PC-9 (cell line): ENCODE data around the gene ANKRD33B. TPM values are rescaled to one million over a fixed set of nuclear protein-coding genes. Genes with fewer than 3 reads are reported as not detected.

ENCODE experiments used
- BruUV-seq: library from RNA; stranded (reverse); fragments of 400-500 nt; replicated peaks from 2 replicates; lab custom pipeline; 2021; lab: Mats Ljungman, UMichigan
- CTCF ChIA-PET: fragments of 300-600 bp; sonication (Branson Sonifier 250); formaldehyde crosslinking; loops from one replicate; lab custom pipeline; 2022; ENCODE audit warnings: antibody characterized with exemption; lab: Charles Lee
- POLR2A ChIA-PET: fragments of 300-600 bp; sonication (Branson Sonifier 250); formaldehyde crosslinking; loops from one replicate; lab custom pipeline; 2022; ENCODE audit warnings: antibody characterized with exemption; ENCODE audit not compliant: unreplicated experiment; lab: Charles Lee
- DNase-seq, 2 experiments: peaks; one replicate each; pipeline versions ENCODE4 v3.0.0 to v3.0.0-alpha.2; 2015 to 2022; ENCODE audit warnings: mixed read lengths in 1 of 2
- H2AFZ ChIP-seq: fragments of 200-600 bp; sonication (generic); 2 replicates; pipeline ENCODE4 v1.8.1; 2017; ENCODE audit warnings: antibody characterized with exemption
- H3F3A ChIP-seq: fragments of 200-600 bp; sonication (generic); 2 replicates; pipeline ENCODE4 v1.8.1; 2017; ENCODE audit warnings: antibody characterized with exemption, mild to moderate bottlenecking, low read depth; ENCODE audit not compliant: insufficient read depth
- H3K27ac ChIP-seq: fragments of 200-600 bp; sonication (generic); 2 replicates; pipeline ENCODE4 v1.6.1; 2016; ENCODE audit warnings: mixed run types
- H3K27me3 ChIP-seq: fragments of 200-600 bp; sonication (generic); 2 replicates; pipeline ENCODE4 v1.6.1; 2016; ENCODE audit warnings: low read depth, mixed run types; ENCODE audit not compliant: insufficient read depth
- H3K36me3 ChIP-seq: fragments of 200-600 bp; sonication (generic); 2 replicates; pipeline ENCODE4 v1.6.1; 2016; ENCODE audit warnings: low read depth, mixed run types
- H3K4me1 ChIP-seq: fragments of 200-600 bp; sonication (generic); replicated peaks from 2 replicates; pipeline ENCODE4 v1.6.1; 2016; ENCODE audit warnings: mixed run types; ENCODE audit not compliant: insufficient read depth
- H3K4me2 ChIP-seq: fragments of 200-600 bp; sonication (generic); 2 replicates; pipeline ENCODE4 v1.6.1; 2017; ENCODE audit warnings: mixed run types
- H3K4me3 ChIP-seq: fragments of 200-600 bp; sonication (generic); 2 replicates; pipeline ENCODE4 v1.6.1; 2016; ENCODE audit warnings: mixed run types
- H3K79me2 ChIP-seq: fragments of 200-600 bp; sonication (generic); 2 replicates; pipeline ENCODE4 v1.6.1; 2017; ENCODE audit warnings: low read depth, mixed run types
- H3K9me2 ChIP-seq: fragments of 200-600 bp; sonication (generic); 2 replicates; pipeline ENCODE4 v1.8.1; 2017; ENCODE audit warnings: mild to moderate bottlenecking; ENCODE audit not compliant: insufficient read depth
- H3K9me3 ChIP-seq: fragments of 200-600 bp; sonication (generic); 2 replicates; pipeline ENCODE4 v1.8.1; 2016; ENCODE audit warnings: low read depth; ENCODE audit not compliant: insufficient read depth
- H4K20me1 ChIP-seq: fragments of 200-600 bp; sonication (generic); 2 replicates; pipeline ENCODE4 v1.8.1; 2017; ENCODE audit not compliant: insufficient read depth
- EZH2 ChIP-seq: fragments of 200-600 bp; sonication (generic); IDR thresholded peaks from 2 replicates; pipeline ENCODE4 v1.8.0; 2017; ENCODE audit warnings: antibody characterized with exemption, low read depth
- intact Hi-C: fragments of 100-400 bp; cut with micrococcal nuclease; formaldehyde crosslinking; loops from one replicate; pipeline ENCODE4 v1.10.0; 2022; ENCODE audit not compliant: unreplicated experiment
- total RNA-seq: library from RNA; stranded (reverse); gene quantifications from 2 replicates; pipeline ENCODE4 v1.2.3, GENCODE V29; 2021
- TF ChIP-seq, protein P1 (sequence below): fragments of 200-600 bp; sonication (generic); conservative IDR thresholded peaks from 2 replicates; pipeline ENCODE4 v1.6.1; 2017; ENCODE audit warnings: mixed run types, antibody characterized with exemption, mild to moderate bottlenecking, moderate library complexity

ANKRD33B gene
- total RNA-seq, 1 experiment from 2014 or later, result 32.1 TPM

DNA sequence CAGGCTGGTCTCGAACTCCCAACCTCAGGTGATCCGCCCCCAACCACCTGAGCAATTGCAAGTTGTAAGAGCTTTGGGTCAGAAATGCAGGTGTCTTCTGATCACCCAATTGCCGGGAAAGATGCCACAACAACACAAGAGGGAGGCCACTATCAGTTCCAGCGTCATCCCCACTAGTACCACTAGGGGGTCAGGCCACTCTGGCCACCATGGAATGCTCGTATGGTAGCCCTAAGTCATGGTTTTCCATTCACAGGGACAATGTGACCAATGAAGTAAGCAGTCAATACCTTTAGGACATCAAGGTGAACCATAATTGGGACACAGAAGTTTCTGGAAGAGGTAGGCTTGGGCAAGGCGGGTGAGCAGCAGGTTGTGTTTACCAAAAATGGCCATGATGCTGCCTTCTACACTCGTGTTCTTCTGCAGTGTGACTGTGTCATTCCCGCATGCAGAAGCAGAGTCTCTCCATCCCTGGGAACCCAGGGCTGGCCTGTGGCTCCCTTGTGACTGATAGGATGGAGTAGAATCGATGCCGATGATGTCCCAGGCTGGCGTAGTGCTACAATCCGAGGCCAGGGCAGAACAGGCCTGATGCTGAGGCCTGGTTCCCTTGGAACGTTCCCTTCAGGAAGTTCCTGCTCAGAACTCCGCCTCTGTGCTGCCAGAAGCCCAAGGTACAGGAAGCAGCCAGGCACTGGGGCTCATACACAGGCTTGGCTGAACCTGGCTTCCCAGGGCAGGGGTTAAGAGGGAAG is 42.2 kb upstream of the ANKRD33B start:
- Histone ChIP-seq H3K9me3 (no peaks in the 10 kb centered on the region), H3K79me2 (no peaks in the 10 kb centered on the region), H3K4me2 (no peak overlapping the region), H3K9me2 (no peaks in the 10 kb centered on the region), H3F3A (peaks cover 30% of the 10 kb centered on the region; the same call in 1 of the 2 replicates), H3K36me3 (no peaks in the 10 kb centered on the region), H3K4me3 (no peak overlapping the region), H3K27ac (no peak overlapping the region), H3K4me1 (peaks cover 50% of the 10 kb centered on the region), H3K27me3 (no peaks in the 10 kb centered on the region), H4K20me1 (no peaks in the 10 kb centered on the region), H2AFZ (no peak overlapping the region)
- no peak for TF ChIP-seq EZH2
- TF ChIP-seq, protein P1, sequence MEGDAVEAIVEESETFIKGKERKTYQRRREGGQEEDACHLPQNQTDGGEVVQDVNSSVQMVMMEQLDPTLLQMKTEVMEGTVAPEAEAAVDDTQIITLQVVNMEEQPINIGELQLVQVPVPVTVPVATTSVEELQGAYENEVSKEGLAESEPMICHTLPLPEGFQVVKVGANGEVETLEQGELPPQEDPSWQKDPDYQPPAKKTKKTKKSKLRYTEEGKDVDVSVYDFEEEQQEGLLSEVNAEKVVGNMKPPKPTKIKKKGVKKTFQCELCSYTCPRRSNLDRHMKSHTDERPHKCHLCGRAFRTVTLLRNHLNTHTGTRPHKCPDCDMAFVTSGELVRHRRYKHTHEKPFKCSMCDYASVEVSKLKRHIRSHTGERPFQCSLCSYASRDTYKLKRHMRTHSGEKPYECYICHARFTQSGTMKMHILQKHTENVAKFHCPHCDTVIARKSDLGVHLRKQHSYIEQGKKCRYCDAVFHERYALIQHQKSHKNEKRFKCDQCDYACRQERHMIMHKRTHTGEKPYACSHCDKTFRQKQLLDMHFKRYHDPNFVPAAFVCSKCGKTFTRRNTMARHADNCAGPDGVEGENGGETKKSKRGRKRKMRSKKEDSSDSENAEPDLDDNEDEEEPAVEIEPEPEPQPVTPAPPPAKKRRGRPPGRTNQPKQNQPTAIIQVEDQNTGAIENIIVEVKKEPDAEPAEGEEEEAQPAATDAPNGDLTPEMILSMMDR, result peak; percentile 62
- BruUV-seq, result no TSS peak
- no peak for DNase-seq
- intact Hi-C loops, result no loop called here
- CTCF ChIA-PET, result no interaction called here
- POLR2A ChIA-PET, result no interaction called here

DNA sequence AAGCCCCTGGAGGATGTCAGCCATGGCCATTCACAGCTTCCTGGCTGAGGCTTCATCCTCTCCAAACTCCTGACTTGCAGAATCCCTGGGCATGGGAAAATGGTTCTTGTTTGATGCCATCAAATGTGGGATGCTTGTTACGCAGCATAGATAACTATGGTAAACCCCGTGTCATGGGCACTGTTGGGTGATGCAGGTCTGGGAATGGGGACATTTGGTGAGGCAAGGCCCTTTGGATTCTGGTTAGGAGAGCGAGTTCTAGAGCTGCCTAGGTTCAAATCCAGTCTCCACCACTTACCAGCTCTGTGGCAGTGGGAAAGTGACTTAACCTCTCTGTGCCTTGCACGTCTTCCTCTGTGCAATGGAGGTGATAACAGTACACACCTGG is 41.7 kb upstream of the ANKRD33B start:
- intact Hi-C loops, result no loop called here
- no peaks in the 10 kb centered on the region for H3K9me3 ChIP-seq
- H3K4me3 ChIP-seq, result no peak overlapping the region
- H4K20me1 ChIP-seq, result no peaks in the 10 kb centered on the region
- H3F3A ChIP-seq, result peaks cover 28% of the 10 kb centered on the region; the same call in 1 of the 2 replicates
- BruUV-seq, result no TSS peak
- H3K27me3 ChIP-seq, result no peaks in the 10 kb centered on the region
- no peak overlapping the region for H3K4me2 ChIP-seq
- H2AFZ ChIP-seq, result no peak overlapping the region
- no peak overlapping the region for H3K27ac ChIP-seq
- H3K9me2 ChIP-seq, result no peaks in the 10 kb centered on the region
- H3K36me3 ChIP-seq, result no peaks in the 10 kb centered on the region
- H3K79me2 ChIP-seq, result no peaks in the 10 kb centered on the region
- peaks cover 54% of the 10 kb centered on the region for H3K4me1 ChIP-seq
- DNase-seq, result no peak
- POLR2A ChIA-PET, result no interaction called here
- CTCF ChIA-PET, result no interaction called here
- TF ChIP-seq, protein P1, result no peak
- no peak for TF ChIP-seq EZH2

DNA sequence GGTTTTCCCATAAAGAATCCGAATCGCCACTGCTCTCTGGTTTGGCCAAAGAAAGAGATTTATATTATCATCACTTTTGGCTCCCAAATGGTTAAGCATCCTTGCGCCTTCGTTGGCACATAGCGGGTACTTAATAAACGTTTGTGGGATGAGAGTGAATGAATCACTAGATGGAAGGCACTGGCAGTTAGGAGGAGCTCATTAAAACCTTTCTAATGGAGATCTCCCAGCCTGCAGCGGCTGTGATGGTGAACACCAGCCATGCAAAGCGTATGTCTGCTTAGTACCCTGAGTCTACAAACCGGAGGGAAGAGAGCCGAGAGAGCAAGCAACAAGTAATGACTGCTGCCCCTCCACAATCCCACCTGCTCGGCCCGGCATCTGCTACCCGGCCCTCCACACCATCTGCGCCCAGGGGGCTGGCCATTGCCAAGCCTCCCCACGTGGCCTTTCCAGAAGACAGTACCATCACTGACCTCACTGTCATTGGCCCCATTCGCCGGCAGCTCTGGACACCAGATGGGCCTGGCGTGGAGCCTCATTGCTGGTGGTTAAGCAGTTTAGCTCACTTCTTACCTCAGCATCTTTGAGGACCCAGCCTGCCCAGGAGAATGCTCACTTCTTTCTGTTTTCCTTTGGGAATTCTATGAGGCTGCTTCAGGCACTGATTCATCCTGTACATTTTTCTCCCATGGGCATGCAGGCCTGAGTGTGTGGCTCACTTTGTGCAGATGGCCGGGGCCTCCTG is 39.3 kb upstream of the ANKRD33B start:
- POLR2A ChIA-PET, result interaction anchor here (0.7 kb wide), 1 partner anchor 75 kb away, joined by 3 read pairs; no protein-coding TSS in a partner anchor
- no TSS peak for BruUV-seq
- H3K4me2 ChIP-seq, result peak overlapping the region; percentile 14; the same call in 1 of the 2 replicates

More for the DNA sequence above, 39.3 kb upstream of the ANKRD33B start:
- H3K36me3 ChIP-seq, result no peaks in the 10 kb centered on the region
- H3K4me3 ChIP-seq, result no peak overlapping the region
- no peaks in the 10 kb centered on the region for H3K9me3 ChIP-seq
- TF ChIP-seq, protein P1, result no peak
- TF ChIP-seq EZH2, result no peak
- CTCF ChIA-PET, result no interaction called here
- DNase-seq, result no peak
- intact Hi-C loops, result no loop called here
- no peaks in the 10 kb centered on the region for H3K9me2 ChIP-seq
- H3K27ac ChIP-seq, result peak overlapping the region; percentile 39
- no peaks in the 10 kb centered on the region for H4K20me1 ChIP-seq
- H2AFZ ChIP-seq, result peak overlapping the region; percentile 35
- H3K27me3 ChIP-seq, result no peaks in the 10 kb centered on the region
- no peaks in the 10 kb centered on the region for H3K79me2 ChIP-seq
- H3K4me1 ChIP-seq, result peaks cover 37% of the 10 kb centered on the region
- H3F3A ChIP-seq, result peaks cover 7% of the 10 kb centered on the region; the same call in 1 of the 2 replicates
